ENCODE measurements around the gene SLC2A9. TPM values are rescaled to one million over a fixed set of nuclear protein-coding genes. Genes with fewer than 3 reads are reported as not detected.

Gene SLC2A9
- total and polyA plus RNA-seq, 2 of the 4 experiments (the other 2 are of a cell fraction) = 0.72 to 2.1 TPM

DNA sequence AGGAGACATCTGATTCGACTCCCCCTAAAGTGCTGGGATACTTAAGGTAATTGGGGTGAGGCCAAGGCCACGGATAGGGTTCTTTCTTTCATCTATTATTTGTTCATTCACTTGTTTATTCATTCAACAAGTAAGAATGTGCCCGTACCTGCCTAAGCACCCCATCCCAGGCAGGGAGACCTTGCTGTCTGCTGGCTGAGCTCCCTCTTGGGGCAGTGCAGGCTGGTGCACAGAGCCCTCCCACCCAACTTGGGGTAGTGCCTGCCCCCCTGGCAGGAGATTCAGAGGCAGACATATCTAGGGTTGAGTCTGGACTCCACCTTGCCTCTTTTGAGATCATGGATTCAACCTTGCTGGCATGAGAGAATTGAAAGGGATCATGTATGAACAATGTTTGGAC lies 144.2 kb downstream of the SLC2A9 start:
- dilution Hi-C loops (cut with HindIII; ENCODE audit: low sequenced_read_pairs, unreplicated experiment) = no loop called here
- Histone ChIP-seq H2BK15ac (ENCODE audit: low read depth, low read length) (no peak overlapping the region), H2BK5ac (ENCODE audit: low read depth, low read length, poor library complexity, severe bottlenecking) (no peak overlapping the region), H2AK5ac (ENCODE audit: low read depth, low read length) (no peak overlapping the region), H3K27me3 (ENCODE audit: control insufficient read depth, insufficient read depth, low read length) (no peaks in the 10 kb centered on the region), H3K4me3 (ENCODE audit: insufficient read depth, low read depth, low read length) (no peak overlapping the region), H3K79me1 (ENCODE audit: low read depth in 1 of 2, low read length in 2 of 2) (no peaks in the 10 kb centered on the region), H3K56ac (ENCODE audit: extremely low read depth, insufficient read depth, low read length) (no peak overlapping the region), H3K4ac (ENCODE audit: low read depth, low read length) (no peak overlapping the region), H3K9me1 (ENCODE audit: insufficient read depth, low read length) (no peaks in the 10 kb centered on the region), H4K91ac (ENCODE audit: insufficient read depth, low read depth, low read length) (no peak overlapping the region), H2AK9ac (replicated peaks; ENCODE audit: low read depth, low read length, poor library complexity) (no peak overlapping the region), H2BK120ac (ENCODE audit: low read depth, low read length) (no peak overlapping the region), H3K9ac (ENCODE audit: low read depth, low read length) (no peak overlapping the region), H2AFZ (replicated peaks; ENCODE audit: low read length, poor library complexity) (no peak overlapping the region), H3K14ac (replicated peaks; ENCODE audit: low read depth, low read length) (no peak overlapping the region), H3K27ac (ENCODE audit: insufficient read depth, low read length) (no peak overlapping the region), H3K23ac (ENCODE audit: low read depth, low read length) (no peak overlapping the region), H4K20me1 (ENCODE audit: insufficient read depth, low read length) (no peaks in the 10 kb centered on the region), H3K18ac (ENCODE audit: low read depth, low read length) (no peak overlapping the region), H3K36me3 (ENCODE audit: control insufficient read depth, insufficient read depth, low read length) (no peaks in the 10 kb centered on the region), H3K4me2 (ENCODE audit: low read depth, low read length) (no peak overlapping the region), H3K9me3 (ENCODE audit: control insufficient read depth, insufficient read depth, low read length) (0 out of 2 replicates have a peak, but pooled peaks cover 4% of the 10 kb centered on the region), H3K4me1 (ENCODE audit: control insufficient read depth, insufficient read depth, low read length) (no peaks in the 10 kb centered on the region; the same call in 1 of the 2 replicates), H2BK20ac (ENCODE audit: low read depth, low read length) (no peak overlapping the region), H4K8ac (ENCODE audit: low read depth in 2 of 2, low read length in 2 of 2) (no peak overlapping the region), H4K5ac (ENCODE audit: low read depth, low read length) (no peak overlapping the region)
- ATAC-seq (ENCODE audit: low read depth) = no peak
- ChIA-PET POLR2A (ENCODE audit: unreplicated experiment) (no interaction called here), CTCF (no interaction called here)
- no CpG with 5 or more reads among the region's 3 CpGs for WGBS, 2 experiments (ENCODE audit: extremely low coverage in 2 of 2, insufficient read length in 1 of 2)
- in situ Hi-C loops (cut with MboI; ENCODE audit: low sequenced_read_pairs) = no loop called here
- TF ChIP-seq MAZ (IDR thresholded peaks at IDR 0.05; ENCODE audit: borderline replicate concordance, low read depth, low read length) = no peak
- TF ChIP-seq RAD21 (IDR thresholded peaks at IDR 0.05; ENCODE audit: low read length) = no peak
- TF ChIP-seq, protein P1, sequence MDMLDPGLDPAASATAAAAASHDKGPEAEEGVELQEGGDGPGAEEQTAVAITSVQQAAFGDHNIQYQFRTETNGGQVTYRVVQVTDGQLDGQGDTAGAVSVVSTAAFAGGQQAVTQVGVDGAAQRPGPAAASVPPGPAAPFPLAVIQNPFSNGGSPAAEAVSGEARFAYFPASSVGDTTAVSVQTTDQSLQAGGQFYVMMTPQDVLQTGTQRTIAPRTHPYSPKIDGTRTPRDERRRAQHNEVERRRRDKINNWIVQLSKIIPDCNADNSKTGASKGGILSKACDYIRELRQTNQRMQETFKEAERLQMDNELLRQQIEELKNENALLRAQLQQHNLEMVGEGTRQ (IDR thresholded peaks at IDR 0.05; ENCODE audit: low read depth, low read length) = no peak
- TF ChIP-seq RFX5 (IDR thresholded peaks at IDR 0.05; ENCODE audit: low read depth, low read length) = no peak
- TF ChIP-seq POLR2A (IDR thresholded peaks at IDR 0.05; ENCODE audit: low read depth, low read length) = no peak
- TF ChIP-seq, protein P2, sequence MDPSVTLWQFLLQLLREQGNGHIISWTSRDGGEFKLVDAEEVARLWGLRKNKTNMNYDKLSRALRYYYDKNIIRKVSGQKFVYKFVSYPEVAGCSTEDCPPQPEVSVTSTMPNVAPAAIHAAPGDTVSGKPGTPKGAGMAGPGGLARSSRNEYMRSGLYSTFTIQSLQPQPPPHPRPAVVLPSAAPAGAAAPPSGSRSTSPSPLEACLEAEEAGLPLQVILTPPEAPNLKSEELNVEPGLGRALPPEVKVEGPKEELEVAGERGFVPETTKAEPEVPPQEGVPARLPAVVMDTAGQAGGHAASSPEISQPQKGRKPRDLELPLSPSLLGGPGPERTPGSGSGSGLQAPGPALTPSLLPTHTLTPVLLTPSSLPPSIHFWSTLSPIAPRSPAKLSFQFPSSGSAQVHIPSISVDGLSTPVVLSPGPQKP (IDR thresholded peaks at IDR 0.05; ENCODE audit: borderline replicate concordance, low read depth, low read length) = no peak
- TF ChIP-seq MXI1 (IDR thresholded peaks at IDR 0.05; ENCODE audit: borderline replicate concordance, low read depth, low read length) = no peak
- TF ChIP-seq CEBPB (IDR thresholded peaks at IDR 0.05; ENCODE audit: low read depth, low read length) = no peak
- TF ChIP-seq SMC3 (IDR thresholded peaks at IDR 0.05; ENCODE audit: low read depth, low read length) = no peak
- no peak for TF ChIP-seq MAFK (IDR thresholded peaks at IDR 0.05; ENCODE audit: low read depth, low read length)
- TF ChIP-seq RCOR1 (IDR thresholded peaks at IDR 0.05; ENCODE audit: insufficient replicate concordance, low read length) = no peak
- TF ChIP-seq FOS (IDR thresholded peaks at IDR 0.05; ENCODE audit: low read depth, low read length) = no peak
- TF ChIP-seq NFE2L2 (IDR thresholded peaks at IDR 0.05; ENCODE audit: low read depth, low read length) = no peak
- TF ChIP-seq BHLHE40 (IDR thresholded peaks at IDR 0.05; ENCODE audit: low read depth, low read length) = no peak
- TF ChIP-seq CHD1 (IDR thresholded peaks at IDR 0.05; ENCODE audit: low read depth, low read length) = no peak
- TF ChIP-seq, protein P3, sequence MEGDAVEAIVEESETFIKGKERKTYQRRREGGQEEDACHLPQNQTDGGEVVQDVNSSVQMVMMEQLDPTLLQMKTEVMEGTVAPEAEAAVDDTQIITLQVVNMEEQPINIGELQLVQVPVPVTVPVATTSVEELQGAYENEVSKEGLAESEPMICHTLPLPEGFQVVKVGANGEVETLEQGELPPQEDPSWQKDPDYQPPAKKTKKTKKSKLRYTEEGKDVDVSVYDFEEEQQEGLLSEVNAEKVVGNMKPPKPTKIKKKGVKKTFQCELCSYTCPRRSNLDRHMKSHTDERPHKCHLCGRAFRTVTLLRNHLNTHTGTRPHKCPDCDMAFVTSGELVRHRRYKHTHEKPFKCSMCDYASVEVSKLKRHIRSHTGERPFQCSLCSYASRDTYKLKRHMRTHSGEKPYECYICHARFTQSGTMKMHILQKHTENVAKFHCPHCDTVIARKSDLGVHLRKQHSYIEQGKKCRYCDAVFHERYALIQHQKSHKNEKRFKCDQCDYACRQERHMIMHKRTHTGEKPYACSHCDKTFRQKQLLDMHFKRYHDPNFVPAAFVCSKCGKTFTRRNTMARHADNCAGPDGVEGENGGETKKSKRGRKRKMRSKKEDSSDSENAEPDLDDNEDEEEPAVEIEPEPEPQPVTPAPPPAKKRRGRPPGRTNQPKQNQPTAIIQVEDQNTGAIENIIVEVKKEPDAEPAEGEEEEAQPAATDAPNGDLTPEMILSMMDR (conservative IDR thresholded peaks at IDR 0.05; ENCODE audit: low read depth, low read length) = no peak
- BruUV-seq (replicated peaks) = no TSS peak
- intact Hi-C loops (cut with micrococcal nuclease) = no loop called here
- no peak for DNase-seq
